ENCODE measurements around the gene SYT11.

GRCh38 chr1:155931332-155932038 lies 72.1 kb downstream of the SYT11 start:
- TF ChIP-seq POLR2AphosphoS5 (IDR thresholded peaks at IDR 0.05; ENCODE audit: low read depth, low read length) (peak; percentile 59; the same call in 1 of the 2 replicates), POLR2A (IDR thresholded peaks at IDR 0.05; ENCODE audit: low read depth, low read length) (peak; percentile 60; the same call in 1 of the 2 replicates), TAF1 (IDR thresholded peaks at IDR 0.05; ENCODE audit: borderline replicate concordance, low read depth, low read length) (no peak)

Data from GM12892 (cell line).